ENCODE measurements around the gene TMEM190.
"Not testable (repeated sequence)": the region's sequence is repeated elsewhere in the genome, so short reads cannot be mapped to it uniquely, and the experiment has no call there.

Gene TMEM190

DNA sequence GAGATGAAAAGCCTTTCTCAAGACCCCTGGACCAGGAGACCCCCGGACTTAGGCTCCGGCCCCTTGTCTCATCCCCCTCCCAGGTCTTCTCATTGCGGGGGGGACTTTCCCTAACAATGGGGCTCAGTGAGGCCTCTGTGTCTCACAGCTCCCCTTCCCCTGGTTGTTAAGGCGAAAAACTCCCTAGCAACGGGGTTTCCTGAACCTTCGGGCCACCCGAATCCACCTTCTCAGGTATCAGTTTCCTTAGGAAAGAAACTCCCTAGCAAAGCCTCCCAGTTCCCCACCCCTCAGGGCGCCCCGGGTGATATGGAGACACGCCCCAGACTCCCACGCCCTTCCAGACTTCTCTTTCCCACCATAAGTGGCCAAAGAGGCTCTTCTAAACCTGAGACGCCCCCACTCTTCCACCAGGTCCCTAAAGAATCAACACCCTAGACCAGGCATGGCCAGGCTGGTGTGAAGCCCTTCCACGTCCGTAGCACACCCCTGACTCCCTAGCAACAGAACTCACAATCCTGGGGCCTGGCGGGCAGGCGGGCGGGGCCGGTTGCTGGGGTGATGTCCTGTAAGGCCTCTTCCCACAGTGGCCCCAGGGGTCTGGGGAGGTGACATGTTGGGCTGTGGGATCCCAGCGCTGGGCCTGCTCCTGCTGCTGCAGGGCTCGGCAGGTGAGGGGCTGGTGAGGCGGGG, at the start of gene TMEM190:
Gene TMEM190, plus strand, starts transcription at position 586 of the 693 bp plus-strand sequence. Its CDS starts 28 bp downstream, at position 614.
- no peak for DNase-seq (ENCODE audit: low read depth in 1 of 2, low spot score in 1 of 2)

GRCh38 chr19:55328774-55329318, 47.8 kb upstream of the TMEM190 start:
- not testable (repeated sequence) for DNase-seq (ENCODE audit: low read depth in 1 of 2, low spot score in 1 of 2)

DNA sequence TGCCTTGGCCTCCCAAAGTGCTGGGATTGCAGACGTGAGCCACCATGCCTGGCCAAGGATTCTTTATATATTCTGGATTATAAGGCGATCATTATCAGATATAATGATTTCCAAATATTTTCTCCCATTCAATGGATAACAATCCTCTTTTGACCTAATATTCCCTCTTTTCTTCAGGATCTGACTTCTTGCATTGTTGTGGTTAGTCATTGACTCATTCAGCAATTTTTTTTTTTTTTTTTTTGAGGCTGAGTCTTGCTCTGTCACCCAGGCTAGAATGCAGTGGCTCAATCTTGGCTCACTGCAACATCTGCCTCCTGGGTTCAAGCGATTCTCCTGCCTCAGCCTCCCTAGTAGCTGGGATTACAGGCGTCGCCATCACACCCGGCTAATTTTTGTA, 46.8 kb upstream of the TMEM190 start:
- DNase-seq (ENCODE audit: low read depth in 1 of 2, low spot score in 1 of 2), result not testable (repeated sequence)

DNA sequence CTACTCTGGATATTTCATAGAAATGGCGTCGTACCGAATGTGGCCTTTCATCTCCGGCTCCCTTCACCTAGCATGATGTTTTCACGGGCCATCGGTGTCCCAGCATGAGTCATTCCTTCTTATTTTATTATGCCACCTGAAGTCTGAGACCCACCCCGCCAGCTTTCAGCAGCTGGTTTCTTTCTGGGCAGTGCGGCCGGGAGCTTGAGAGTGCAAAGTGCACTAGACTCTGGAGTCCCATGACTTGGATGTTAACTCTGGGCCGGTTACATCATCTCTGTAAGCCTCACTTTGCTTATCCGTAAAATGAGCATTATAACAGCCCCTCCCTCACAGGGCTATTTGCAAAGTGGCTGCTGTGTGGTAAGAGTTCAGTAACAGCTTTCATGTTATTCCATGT, 42.8 kb upstream of the TMEM190 start:
- no peak for DNase-seq (ENCODE audit: low read depth in 1 of 2, low spot score in 1 of 2)

DNA sequence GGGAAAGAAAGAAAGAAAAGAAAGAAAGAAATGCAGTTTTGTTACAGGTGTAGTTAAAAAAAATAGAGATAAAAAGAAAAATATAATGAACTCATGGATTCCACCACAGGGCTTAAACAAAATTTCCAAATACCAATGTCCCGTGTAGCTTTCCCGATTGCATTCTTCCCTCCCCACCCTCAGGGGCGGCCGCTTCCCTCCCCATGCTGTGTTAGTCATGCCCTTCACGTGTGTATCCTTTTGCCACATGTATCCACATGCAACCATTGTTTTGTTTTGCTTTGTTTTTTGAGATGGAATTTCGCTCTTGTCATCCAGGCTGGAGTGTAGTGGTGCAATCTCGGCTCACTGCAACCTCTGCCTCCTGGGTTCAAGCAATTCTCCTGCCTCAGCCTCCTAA, 40.5 kb upstream of the TMEM190 start:
- no peak for DNase-seq (ENCODE audit: low read depth in 1 of 2, low spot score in 1 of 2)

DNA sequence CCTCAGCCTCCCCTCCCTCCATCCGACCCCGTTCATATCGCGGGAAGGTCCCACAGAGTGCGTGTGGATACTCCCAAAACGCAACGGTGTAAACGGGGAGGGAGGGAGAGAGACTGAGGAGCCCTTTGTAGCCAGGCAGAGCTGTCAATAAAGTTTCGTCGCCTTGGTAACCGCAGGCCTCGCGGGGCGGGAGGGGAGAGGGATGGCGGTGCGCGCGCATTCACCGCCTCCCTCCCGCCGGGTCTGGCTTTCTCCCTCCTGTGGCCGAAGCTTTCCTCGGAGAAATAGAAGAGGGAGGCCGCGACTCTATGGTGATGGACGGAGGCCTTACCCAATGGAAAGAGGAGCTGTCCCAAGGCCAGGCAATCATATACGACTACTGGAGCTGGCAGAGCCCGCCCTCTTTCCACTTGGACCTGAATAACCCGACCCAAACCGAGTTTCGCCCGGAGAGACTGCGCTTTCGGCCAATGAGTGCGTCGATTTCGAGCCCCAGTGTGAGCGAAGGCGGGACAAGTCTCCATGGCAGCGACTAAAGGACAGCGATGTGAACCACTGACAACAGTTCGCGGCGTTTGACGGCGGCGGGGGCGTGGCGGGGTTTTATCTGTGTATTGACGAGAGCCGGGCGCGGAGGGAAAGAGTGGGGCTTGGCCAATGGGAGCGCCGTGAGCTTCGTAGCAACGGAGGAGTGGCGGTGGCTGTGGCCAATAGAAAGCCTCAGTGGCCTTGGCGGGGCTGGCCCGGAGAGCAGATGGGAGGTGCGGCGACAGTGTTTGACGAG, 37.3 kb upstream of the TMEM190 start, which contains the start of gene KMT5C:
Gene KMT5C, plus strand, starts transcription at position 772 of the 784 bp plus-strand sequence. CDS start 2,061 bp downstream, outside the sequence.
- DNase-seq (ENCODE audit: low read depth in 1 of 2, low spot score in 1 of 2), result peak; percentile 100

DNA sequence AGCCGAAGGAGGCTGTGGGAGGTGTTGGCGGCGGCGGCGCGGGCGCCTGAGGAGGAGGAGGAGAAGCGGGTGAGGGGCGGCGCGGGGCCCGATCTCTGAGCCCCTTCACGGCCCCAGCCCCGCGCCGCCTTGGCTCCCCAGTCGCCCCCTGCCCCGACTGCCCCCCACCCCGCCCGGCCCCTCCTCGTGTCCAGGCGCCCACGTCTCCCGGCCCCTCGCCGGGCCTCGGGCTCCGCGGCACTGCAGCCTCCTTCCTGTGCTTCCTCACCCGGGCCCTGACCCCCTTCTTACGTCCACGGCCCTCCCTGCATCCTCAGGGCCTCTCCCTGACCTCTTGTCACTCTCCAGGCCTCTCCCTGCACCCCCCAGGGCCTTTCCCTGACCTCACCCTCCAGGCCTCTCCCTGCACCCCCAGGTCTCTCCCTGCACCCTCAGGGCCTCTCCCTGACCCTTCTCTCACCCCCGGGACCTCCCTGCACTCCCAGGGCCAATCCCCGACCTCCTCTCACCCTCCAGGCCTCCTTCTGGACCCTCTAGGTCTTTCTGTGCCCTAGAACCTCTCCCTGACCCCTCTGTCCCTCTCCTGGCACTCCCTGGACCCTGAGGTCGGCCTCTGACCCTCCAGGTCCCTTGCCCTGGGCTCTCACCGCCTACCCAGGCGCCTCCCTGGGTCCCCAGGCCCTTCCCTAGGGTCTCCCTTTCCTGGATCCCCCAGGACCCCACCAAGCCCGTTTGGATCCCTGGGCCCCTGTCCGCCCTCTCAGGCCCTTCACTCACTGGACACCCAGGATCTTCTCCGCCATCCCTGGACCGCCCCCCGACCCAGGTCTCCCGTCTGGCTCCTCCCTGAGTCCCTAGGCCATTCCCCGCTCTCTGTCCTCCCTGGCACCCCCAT, 36.5 kb upstream of the TMEM190 start:
- no peak for DNase-seq (ENCODE audit: low read depth in 1 of 2, low spot score in 1 of 2)

DNA sequence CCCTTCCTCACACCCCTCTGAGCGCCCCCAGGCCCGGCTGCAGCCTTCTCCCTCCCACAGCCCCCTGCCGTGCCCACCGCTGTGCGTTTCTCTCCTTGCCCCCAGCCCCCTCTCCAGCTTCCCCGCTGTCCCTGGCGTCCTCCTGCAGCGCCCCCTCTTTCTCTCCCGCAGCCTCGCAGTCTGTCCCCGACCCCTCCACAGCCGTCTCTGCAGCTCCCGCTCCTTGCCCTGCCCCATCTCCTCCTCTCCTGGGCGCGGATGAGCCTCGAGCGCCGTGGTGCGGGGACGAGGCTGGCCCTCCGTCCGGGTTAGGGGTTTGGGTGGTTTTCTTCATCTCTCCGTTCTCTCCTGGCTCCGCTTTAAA, 35.9 kb upstream of the TMEM190 start:
- DNase-seq (ENCODE audit: low read depth in 1 of 2, low spot score in 1 of 2), result no peak

DNA sequence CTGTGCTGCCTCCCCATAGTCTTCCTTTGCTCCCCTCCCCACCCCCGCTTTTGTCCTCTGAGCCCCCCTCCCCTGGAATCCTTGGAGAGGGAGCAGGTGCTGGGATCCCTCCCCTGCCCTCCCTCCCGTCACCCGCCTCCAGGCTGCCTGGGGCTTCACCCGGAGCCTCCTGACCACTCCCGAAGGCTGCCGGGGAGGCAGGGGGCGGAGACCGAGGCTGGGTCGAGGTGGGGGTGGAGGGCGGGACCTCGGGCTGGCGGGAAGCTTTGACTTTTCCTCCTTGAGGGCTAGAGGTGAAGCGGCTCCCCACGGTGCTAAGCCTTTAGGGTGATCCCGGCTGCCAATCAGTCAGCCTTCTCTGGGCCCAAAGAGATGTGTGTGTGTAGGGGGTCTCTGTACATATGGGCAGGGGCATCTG, 35.4 kb upstream of the TMEM190 start:
- DNase-seq (ENCODE audit: low read depth in 1 of 2, low spot score in 1 of 2), result peak in 1 of 2 donors; percentile 53

GRCh38 chr19:55341595-55342531, 34.8 kb upstream of the TMEM190 start:
- no peak for DNase-seq (ENCODE audit: low read depth in 1 of 2, low spot score in 1 of 2)

- no peak for DNase-seq (ENCODE audit: low read depth in 1 of 2, low spot score in 1 of 2)
Observed at GRCh38 chr19:55344444-55344843, 32.2 kb upstream of the TMEM190 start.

DNA sequence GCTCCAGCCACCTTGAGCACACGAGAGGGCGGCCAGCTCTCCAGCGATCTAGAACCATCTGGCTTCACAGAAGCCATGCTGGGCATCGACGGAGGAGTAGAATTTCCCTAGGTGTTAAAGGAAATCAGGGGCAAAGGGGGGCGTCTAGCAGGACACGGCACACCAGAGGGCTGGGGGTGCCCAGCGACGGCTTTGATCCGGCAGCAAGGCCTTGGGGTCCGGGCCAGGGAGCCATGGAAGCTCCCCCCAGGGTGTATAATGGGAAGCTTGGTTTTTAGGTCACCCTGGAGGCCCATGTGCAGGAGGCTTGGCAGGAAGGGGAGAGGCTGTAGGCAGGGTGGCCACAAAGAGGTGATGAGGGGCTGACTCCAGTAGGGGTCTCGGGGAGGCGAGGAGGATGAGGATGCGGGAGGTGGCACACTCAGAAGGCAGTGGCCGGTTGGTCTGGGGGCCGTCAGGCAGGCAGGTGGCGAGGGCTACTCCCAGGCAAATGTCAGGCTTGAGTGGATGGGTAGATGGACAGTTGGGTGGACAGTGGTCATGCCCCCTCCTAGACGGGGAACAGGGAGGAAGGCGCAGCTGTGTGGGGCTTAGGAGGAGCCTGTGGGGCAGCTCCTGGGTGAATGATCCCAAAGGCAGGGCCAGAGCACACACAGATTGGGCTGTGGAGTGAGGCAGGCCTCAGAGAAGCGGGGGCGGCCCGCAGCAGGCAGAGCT, 31.4 kb upstream of the TMEM190 start:
- DNase-seq (ENCODE audit: low read depth in 1 of 2, low spot score in 1 of 2), result no peak

DNA sequence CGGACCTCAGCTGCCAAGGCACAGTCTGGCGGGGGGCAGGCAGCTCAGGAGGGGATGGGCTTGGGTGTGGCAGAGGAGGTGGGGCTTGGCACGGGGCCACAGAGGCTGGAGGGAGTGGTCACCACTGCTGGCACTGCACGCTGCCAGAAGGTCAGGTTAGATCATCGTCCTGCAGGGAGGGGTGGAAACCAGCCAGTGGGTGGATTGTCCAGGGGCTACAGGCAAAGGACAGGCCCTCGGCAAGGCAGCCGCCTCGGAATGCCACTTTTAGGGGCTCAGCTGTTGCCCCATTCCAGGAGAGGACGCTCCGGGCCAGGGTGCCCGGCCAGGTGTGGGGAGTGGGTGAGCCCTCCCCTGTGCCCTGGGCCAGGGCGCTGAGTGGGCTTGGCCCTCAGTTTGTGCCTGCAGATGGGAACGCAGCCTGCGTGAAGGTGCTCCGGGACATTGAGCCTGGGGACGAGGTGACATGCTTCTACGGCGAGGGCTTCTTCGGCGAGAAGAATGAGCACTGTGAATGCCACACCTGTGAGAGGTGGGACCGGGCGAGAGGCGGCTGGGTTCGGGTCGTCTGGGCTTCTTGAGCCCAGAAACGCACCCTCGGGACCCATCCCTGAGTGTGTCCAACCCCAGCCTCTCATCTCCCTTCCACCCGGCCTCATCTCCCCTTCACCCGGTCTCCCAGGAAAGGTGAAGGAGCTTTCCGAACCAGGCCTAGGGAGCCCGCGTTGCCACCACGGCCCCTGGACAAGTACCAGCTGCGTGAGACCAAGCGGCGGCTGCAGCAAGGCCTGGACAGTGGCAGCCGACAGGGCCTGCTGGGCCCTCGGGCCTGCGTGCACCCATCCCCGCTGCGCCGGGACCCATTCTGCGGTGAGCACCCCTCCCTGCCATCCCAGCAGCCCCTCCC, 30.6 kb upstream of the TMEM190 start:
- DNase-seq (ENCODE audit: low read depth in 1 of 2, low spot score in 1 of 2), result no peak

DNA sequence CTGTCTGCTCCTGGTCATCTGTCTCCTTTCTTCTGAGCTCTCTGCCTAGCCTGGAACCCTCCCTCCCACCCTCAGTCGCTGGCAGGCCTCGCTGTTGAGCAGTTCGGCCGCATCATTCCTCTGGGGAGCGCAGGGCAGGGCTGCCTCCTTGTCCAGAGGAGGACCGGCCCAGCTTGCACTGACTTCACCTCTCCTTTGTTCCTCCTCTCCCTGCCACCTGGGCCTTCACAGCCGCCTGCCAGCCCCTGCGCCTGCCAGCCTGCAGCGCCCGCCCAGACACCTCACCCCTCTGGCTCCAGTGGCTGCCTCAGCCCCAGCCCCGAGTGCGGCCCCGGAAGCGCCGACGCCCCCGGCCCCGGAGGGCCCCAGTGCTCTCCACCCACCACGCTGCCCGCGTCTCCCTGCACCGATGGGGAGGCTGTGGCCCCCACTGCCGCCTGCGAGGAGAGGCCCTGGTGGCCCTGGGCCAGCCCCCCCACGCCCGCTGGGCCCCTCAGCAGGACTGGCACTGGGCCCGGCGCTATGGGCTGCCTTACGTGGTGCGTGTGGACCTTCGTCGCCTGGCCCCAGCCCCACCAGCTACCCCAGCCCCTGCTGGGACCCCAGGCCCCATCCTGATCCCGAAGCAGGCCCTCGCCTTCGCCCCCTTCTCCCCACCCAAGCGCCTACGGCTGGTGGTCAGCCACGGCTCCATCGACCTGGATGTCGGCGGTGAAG, 29.7 kb upstream of the TMEM190 start:
- no peak for DNase-seq (ENCODE audit: low read depth in 1 of 2, low spot score in 1 of 2)

- DNase-seq (ENCODE audit: low read depth in 1 of 2, low spot score in 1 of 2), result no peak
Observed at GRCh38 chr19:55347442-55348009, 29.1 kb upstream of the TMEM190 start.

GRCh38 chr19:55348317-55349034, 28.1 kb upstream of the TMEM190 start:
- no peak for DNase-seq (ENCODE audit: low read depth in 1 of 2, low spot score in 1 of 2)
